NCI-H146 treated with DMSO at 0.1 percent for 48 hours (cell line): ENCODE results near the gene GLTPD2.
A peak's percentile ranks its signal among the peaks of the same experiment; 100 is the strongest.

ENCODE experiments used
- DNase-seq: peaks from one replicate; lab custom pipeline; 2025; ENCODE audit not compliant: unreplicated experiment; lab: John Stamatoyannopoulos, UW

GLTPD2 gene

GRCh38 chr17:4771519-4772234 lies 17.1 kb upstream of the GLTPD2 start, which contains the start of gene TM4SF5:
TM4SF5 (plus strand) TSS chr17:4771886; CDS start chr17:4771923, 37 bp downstream.
- peak; percentile 26 for DNase-seq

- peak; percentile 16 for DNase-seq
Measured at GRCh38 chr17:4772235-4772613, 16.5 kb upstream of the GLTPD2 start.

GRCh38 chr17:4777969-4778760 lies 10.6 kb upstream of the GLTPD2 start:
- no peak for DNase-seq

GRCh38 chr17:4780325-4780955 lies 8.3 kb upstream of the GLTPD2 start:
- no peak for DNase-seq

GRCh38 chr17:4782652-4783051 lies 6.1 kb upstream of the GLTPD2 start:
- DNase-seq: no peak

GRCh38 chr17:4785311-4786105 lies 3.3 kb upstream of the GLTPD2 start:
- no peak for DNase-seq

GRCh38 chr17:4786106-4786511 lies 2.7 kb upstream of the GLTPD2 start, which contains the start of gene VMO1:
VMO1 (minus strand) TSS chr17:4786364; CDS start chr17:4786352, 12 bp downstream.
- DNase-seq: no peak

GRCh38 chr17:4786516-4786915 lies 2.2 kb upstream of the GLTPD2 start:
- DNase-seq: no peak

GRCh38 chr17:4788159-4788806 lies 481 bp upstream of the GLTPD2 start:
- no peak for DNase-seq

GRCh38 chr17:4789701-4789950 lies 862 bp downstream of the GLTPD2 start:
- no peak for DNase-seq

GRCh38 chr17:4789951-4790704 lies 1.4 kb downstream of the GLTPD2 start:
- peak; percentile 66 for DNase-seq

- no peak for DNase-seq
Measured at GRCh38 chr17:4790705-4791088, 1.9 kb downstream of the GLTPD2 start.

- no peak for DNase-seq
Measured at GRCh38 chr17:4795168-4795567, 6.4 kb downstream of the GLTPD2 start.

GRCh38 chr17:4796552-4796920 lies 7.8 kb downstream of the GLTPD2 start:
- DNase-seq: no peak

- no peak for DNase-seq
Measured at GRCh38 chr17:4800462-4801196, 11.9 kb downstream of the GLTPD2 start.

GRCh38 chr17:4802228-4802627 lies 13.5 kb downstream of the GLTPD2 start, which contains the start of gene C17orf114:
C17orf114 (minus strand) TSS chr17:4802328.
- DNase-seq: no peak

GRCh38 chr17:4806456-4806776 lies 17.7 kb downstream of the GLTPD2 start:
- DNase-seq: no peak

- peak; percentile 30 for DNase-seq
Measured at GRCh38 chr17:4806777-4807604, 18.2 kb downstream of the GLTPD2 start, which contains the start of gene PLD2. PLD2 (plus strand) TSS chr17:4807152; CDS start chr17:4807773, 621 bp downstream.
